ENCODE measurements around the gene APOA1.

DNA sequence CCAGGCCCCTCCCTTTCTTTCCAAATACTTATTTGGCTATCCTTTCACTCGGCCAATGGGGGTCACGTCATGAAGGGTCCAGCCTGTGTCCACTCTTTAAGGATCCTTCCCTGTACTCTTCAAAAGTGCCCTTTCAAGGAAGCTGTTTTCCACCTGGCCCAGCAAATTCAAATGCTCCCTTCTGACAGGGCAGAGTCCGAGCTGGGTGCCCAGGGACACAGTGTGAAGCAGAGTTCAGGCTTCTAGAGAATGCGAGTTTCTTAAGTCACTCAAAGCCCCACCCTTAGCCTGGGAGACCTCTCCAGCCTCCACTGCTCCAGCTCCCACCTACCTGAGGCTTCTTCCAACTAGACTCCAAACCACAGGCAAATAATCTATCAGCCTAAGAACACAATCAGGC lies 5.5 kb upstream of the APOA1 start:
- TF ChIP-seq EZH2 (IDR thresholded peaks at IDR 0.05) (no peak), EZH2phosphoT487 (IDR thresholded peaks at IDR 0.05) (no peak)
- TF ChIP-seq, protein P1, sequence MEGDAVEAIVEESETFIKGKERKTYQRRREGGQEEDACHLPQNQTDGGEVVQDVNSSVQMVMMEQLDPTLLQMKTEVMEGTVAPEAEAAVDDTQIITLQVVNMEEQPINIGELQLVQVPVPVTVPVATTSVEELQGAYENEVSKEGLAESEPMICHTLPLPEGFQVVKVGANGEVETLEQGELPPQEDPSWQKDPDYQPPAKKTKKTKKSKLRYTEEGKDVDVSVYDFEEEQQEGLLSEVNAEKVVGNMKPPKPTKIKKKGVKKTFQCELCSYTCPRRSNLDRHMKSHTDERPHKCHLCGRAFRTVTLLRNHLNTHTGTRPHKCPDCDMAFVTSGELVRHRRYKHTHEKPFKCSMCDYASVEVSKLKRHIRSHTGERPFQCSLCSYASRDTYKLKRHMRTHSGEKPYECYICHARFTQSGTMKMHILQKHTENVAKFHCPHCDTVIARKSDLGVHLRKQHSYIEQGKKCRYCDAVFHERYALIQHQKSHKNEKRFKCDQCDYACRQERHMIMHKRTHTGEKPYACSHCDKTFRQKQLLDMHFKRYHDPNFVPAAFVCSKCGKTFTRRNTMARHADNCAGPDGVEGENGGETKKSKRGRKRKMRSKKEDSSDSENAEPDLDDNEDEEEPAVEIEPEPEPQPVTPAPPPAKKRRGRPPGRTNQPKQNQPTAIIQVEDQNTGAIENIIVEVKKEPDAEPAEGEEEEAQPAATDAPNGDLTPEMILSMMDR (IDR thresholded peaks at IDR 0.05), result no peak
